Measurements from ENCODE around the gene KLRC1.
"Not testable (repeated sequence)": the region's sequence is repeated elsewhere in the genome, so short reads cannot be mapped to it uniquely, and the experiment has no call there.

GRCh38 chr12:10396176-10396575 is 57.0 kb downstream of the KLRC1 start:
- TF ChIP-seq, protein P1, sequence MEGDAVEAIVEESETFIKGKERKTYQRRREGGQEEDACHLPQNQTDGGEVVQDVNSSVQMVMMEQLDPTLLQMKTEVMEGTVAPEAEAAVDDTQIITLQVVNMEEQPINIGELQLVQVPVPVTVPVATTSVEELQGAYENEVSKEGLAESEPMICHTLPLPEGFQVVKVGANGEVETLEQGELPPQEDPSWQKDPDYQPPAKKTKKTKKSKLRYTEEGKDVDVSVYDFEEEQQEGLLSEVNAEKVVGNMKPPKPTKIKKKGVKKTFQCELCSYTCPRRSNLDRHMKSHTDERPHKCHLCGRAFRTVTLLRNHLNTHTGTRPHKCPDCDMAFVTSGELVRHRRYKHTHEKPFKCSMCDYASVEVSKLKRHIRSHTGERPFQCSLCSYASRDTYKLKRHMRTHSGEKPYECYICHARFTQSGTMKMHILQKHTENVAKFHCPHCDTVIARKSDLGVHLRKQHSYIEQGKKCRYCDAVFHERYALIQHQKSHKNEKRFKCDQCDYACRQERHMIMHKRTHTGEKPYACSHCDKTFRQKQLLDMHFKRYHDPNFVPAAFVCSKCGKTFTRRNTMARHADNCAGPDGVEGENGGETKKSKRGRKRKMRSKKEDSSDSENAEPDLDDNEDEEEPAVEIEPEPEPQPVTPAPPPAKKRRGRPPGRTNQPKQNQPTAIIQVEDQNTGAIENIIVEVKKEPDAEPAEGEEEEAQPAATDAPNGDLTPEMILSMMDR (IDR thresholded peaks at IDR 0.05) = not testable (repeated sequence)
- not testable (repeated sequence) for TF ChIP-seq POLR2A (IDR thresholded peaks at IDR 0.05)
